GM19328 (cell line): ENCODE measurements around the gene SAA4.
"Not testable (repeated sequence)": the region's sequence is repeated elsewhere in the genome, so short reads cannot be mapped to it uniquely, and the experiment has no call there.

Experiments
- ATAC-seq: cut with Tn5 transposase; IDR thresholded peaks from one replicate; pipeline ENCODE4 v1.9.1; 2021; ENCODE audit warnings: mild to moderate bottlenecking, moderate library complexity; ENCODE audit not compliant: unreplicated experiment

Gene SAA4

DNA sequence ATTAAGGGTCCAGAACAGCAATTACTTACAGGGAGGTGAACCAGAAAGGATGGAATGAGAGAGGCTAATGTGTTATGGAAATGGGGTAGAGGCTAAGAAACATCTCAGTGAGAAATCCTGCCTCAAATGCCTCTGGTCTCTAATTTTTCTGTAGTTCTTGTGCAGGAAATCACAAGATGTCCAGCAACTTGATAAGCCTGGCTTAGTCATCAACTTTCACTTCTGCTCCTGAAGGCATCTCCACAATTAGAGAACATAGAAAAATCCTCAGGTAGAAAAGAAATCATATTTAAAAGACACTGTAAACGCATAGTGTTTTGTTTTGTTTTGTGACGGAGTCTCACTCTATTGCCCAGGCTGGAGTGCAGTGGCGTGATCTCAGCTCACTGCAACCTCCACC lies 45.2 kb downstream of the SAA4 start:
- ATAC-seq = no peak

DNA sequence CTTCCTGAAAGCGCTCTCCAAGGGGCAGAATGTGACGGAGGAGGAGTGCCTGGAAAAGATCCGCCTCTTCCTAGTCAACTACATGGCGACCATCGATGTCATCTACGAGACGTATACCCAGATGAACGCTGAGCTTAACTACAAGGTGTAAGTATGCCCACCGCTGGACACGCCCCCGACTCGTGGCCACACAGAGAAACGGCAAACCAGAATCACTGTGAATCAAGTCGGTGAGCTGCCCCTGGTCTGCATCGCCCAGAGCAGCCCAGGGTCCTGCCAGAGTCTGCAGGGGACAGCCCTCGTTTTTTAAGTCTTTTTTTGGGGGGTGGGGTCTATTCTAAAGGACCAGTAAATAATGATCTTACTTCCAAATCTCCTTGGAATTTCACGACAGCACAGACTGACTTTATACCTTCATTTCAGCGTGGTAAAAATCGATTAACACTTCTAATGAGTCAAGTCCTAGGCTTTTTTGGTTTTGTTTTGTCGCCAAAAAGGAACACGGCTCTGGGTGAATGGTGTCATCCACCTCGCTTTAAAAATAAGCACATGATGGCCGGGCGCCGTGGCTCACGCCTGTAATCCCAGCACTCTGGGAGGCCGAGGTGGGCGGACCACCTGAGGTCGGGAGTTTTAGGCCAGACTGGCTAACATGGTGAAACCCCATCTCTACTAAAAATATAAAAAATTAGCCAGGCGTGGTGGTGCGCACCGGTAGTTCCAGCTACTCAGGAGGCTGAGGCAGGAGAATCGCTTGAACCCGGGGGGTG lies 46.9 kb downstream of the SAA4 start:
- ATAC-seq = not testable (repeated sequence)

DNA sequence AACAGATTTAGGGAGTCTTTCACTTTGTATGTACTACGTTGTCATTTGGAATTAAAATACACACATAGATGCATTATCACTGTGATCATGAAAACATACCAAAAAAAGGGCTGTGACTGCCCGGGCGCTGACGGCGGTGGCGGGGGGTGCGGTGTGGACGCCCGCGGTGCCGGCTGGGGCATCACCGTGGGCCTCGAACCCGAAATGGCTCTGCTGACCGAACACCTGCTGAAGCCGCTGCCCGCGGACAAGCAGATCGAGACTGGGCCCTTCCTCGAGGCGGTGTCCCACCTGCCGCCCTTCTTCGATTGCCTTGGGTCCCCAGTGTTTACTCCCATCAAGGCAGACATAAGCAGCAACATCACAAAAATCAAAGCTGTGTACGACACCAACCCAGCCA lies 47.8 kb downstream of the SAA4 start:
- ATAC-seq = no peak
